Measurements from ENCODE around the gene PLB1. TPM values are rescaled to one million over a fixed set of nuclear protein-coding genes. Genes with fewer than 3 reads are reported as not detected.

PLB1 gene
- total RNA-seq, 2 experiments from 2014 or later: 1.3 to 1.6 TPM

DNA sequence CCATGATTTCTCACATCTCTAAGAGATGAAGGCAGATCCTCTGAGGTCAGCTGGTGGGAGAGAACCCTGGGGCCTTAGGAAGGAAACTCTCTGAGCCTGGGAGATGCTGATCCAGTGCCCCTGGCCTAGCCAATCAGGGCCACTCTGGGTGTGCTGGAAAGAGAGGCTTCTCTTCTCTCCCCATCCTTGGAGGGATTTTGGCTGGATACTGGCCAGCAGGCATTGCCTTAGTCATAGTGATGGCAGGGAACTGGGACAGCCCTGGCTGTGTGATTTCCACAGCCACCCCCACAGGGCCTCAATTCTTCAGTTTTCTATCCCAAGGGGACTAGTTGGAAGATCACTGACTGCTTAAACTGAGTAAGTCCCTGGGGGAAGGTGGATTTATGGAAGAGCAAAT is 26.6 kb upstream of the PLB1 start:
- no peak overlapping the region for H3K27ac ChIP-seq (ENCODE audit: low read depth in 1 of 2, low read length in 2 of 2)
- Mint-ChIP-seq H3K4me3 (no peak overlapping the region), H3K4me1 (ENCODE audit: low read depth) (peaks cover 16% of the 10 kb centered on the region), H3K27ac (no peak overlapping the region), H3K27me3 (no peaks in the 10 kb centered on the region), H3K9me3 (no peaks in the 10 kb centered on the region), H3K36me3 (ENCODE audit: low read depth) (no peaks in the 10 kb centered on the region)
- no peaks in the 10 kb centered on the region for H3K36me3 ChIP-seq (ENCODE audit: insufficient read depth, low read length)
- DNase-seq: no peak
- no peak overlapping the region for H3K4me3 ChIP-seq (ENCODE audit: low read length)
- TF ChIP-seq, protein P1, sequence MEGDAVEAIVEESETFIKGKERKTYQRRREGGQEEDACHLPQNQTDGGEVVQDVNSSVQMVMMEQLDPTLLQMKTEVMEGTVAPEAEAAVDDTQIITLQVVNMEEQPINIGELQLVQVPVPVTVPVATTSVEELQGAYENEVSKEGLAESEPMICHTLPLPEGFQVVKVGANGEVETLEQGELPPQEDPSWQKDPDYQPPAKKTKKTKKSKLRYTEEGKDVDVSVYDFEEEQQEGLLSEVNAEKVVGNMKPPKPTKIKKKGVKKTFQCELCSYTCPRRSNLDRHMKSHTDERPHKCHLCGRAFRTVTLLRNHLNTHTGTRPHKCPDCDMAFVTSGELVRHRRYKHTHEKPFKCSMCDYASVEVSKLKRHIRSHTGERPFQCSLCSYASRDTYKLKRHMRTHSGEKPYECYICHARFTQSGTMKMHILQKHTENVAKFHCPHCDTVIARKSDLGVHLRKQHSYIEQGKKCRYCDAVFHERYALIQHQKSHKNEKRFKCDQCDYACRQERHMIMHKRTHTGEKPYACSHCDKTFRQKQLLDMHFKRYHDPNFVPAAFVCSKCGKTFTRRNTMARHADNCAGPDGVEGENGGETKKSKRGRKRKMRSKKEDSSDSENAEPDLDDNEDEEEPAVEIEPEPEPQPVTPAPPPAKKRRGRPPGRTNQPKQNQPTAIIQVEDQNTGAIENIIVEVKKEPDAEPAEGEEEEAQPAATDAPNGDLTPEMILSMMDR (IDR thresholded peaks at IDR 0.05): no peak
- H3K9me3 ChIP-seq (ENCODE audit: control insufficient read depth in 1 of 2, insufficient read depth in 1 of 2, low read length in 2 of 2): peaks cover 0 to 5% of the 10 kb centered on the region in 2 experiments
- intact Hi-C loops (cut with DNase I, micrococcal nuclease): no loop called here
- ChIA-PET POLR2A (no interaction called here), CTCF (no interaction called here)
- ATAC-seq (ENCODE audit: poor library complexity): no peak
- no peaks in the 10 kb centered on the region for H3K27me3 ChIP-seq (ENCODE audit: control insufficient read depth in 1 of 2, insufficient read depth in 2 of 2, low read length in 2 of 2)
- H3K4me1 ChIP-seq (ENCODE audit: insufficient read depth, low read length): peaks cover 11% of the 10 kb centered on the region

DNA sequence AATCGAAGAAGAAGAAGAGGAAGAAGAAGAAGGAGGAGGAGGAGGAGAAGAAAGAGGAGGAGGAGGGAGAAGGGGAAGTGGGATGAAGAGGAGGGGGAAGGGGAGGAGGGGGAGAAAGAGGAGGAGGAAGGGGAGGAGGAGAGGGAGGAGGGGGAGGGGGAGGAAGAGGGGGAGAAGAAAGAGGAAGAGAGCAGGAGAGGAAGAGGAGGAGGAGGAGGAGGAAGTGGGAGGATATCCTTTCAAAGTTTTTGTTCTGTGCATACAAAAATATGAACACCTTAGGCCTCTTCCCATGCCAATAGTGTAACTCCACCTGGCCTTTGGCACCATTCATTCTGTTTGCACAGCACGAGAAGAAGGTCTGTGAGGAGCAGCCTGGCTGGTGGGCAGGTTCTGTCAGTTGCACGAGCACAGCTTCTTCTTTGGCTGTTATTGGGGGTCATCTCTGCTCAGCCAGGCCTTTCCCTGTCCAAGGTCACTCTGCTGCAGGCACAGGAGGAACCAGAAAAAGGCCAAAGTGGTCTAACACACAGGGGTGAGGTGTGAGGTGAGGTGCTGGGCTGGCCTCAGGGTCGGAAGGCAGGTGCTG is 25.8 kb upstream of the PLB1 start:
- ATAC-seq (ENCODE audit: poor library complexity): no peak
- Histone ChIP-seq H3K27ac (ENCODE audit: low read depth in 1 of 2, low read length in 2 of 2) (no peak overlapping the region), H3K36me3 (ENCODE audit: insufficient read depth, low read length) (no peaks in the 10 kb centered on the region), H3K4me3 (ENCODE audit: low read length) (no peak overlapping the region), H3K9me3 (ENCODE audit: control insufficient read depth in 1 of 2, insufficient read depth in 1 of 2, low read length in 2 of 2) (peaks cover 0 to 5% of the 10 kb centered on the region in 2 experiments), H3K4me1 (ENCODE audit: insufficient read depth, low read length) (peaks cover 11% of the 10 kb centered on the region), H3K27me3 (ENCODE audit: control insufficient read depth in 1 of 2, insufficient read depth in 2 of 2, low read length in 2 of 2) (no peaks in the 10 kb centered on the region)
- H3K27me3 Mint-ChIP-seq: no peaks in the 10 kb centered on the region
- no peak for DNase-seq
- CTCF ChIA-PET: no interaction called here
- intact Hi-C loops (cut with DNase I, micrococcal nuclease): no loop called here
- H3K9me3 Mint-ChIP-seq: no peaks in the 10 kb centered on the region
- no peak overlapping the region for H3K4me3 Mint-ChIP-seq
- TF ChIP-seq, protein P1 (IDR thresholded peaks at IDR 0.05): no peak
- H3K4me1 Mint-ChIP-seq (ENCODE audit: low read depth): peaks cover 16% of the 10 kb centered on the region
- H3K36me3 Mint-ChIP-seq (ENCODE audit: low read depth): no peaks in the 10 kb centered on the region
- no peak overlapping the region for H3K27ac Mint-ChIP-seq
- POLR2A ChIA-PET: no interaction called here

DNA sequence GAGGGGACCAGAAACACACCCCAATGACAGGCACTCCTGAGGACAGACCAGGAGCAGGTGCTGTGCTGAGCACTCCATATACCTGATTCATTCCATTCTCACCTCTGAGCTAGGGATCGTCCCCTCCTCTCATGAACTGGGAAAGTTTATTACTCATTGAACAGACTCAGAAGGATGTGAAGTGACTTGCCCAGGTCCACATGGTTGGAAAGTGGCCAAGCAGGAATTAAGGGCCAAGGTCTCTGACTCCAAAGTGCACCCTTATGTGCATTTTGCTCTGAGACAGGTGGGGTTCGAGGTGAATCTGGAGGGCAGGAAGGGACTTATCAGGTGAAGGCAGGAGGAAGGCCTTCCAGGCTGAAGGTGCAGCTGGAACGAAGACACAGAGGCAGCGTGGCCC is 25.1 kb upstream of the PLB1 start:
- Histone ChIP-seq H3K27ac (ENCODE audit: low read depth in 1 of 2, low read length in 2 of 2) (no peak overlapping the region), H3K4me3 (ENCODE audit: low read length) (no peak overlapping the region), H3K4me1 (ENCODE audit: insufficient read depth, low read length) (peaks cover 11% of the 10 kb centered on the region), H3K36me3 (ENCODE audit: insufficient read depth, low read length) (no peaks in the 10 kb centered on the region), H3K9me3 (ENCODE audit: control insufficient read depth in 1 of 2, insufficient read depth in 1 of 2, low read length in 2 of 2) (peaks cover 0 to 5% of the 10 kb centered on the region in 2 experiments), H3K27me3 (ENCODE audit: control insufficient read depth in 1 of 2, insufficient read depth in 2 of 2, low read length in 2 of 2) (no peaks in the 10 kb centered on the region)
- Mint-ChIP-seq H3K9me3 (no peaks in the 10 kb centered on the region), H3K4me3 (no peak overlapping the region), H3K27ac (no peak overlapping the region), H3K4me1 (ENCODE audit: low read depth) (peaks cover 16% of the 10 kb centered on the region), H3K36me3 (ENCODE audit: low read depth) (no peaks in the 10 kb centered on the region), H3K27me3 (no peaks in the 10 kb centered on the region)
- no peak for ATAC-seq (ENCODE audit: poor library complexity)
- TF ChIP-seq, protein P1 (IDR thresholded peaks at IDR 0.05): no peak
- ChIA-PET POLR2A (no interaction called here), CTCF (no interaction called here)
- intact Hi-C loops (cut with DNase I, micrococcal nuclease): no loop called here
- no peak for DNase-seq

Measured in CD4-positive, alpha-beta T cell (primary cell).